HepG2 (cell line): Measurements from ENCODE around the gene TSNAXIP1. TPM values are rescaled to one million over a fixed set of nuclear protein-coding genes. Genes with fewer than 3 reads are reported as not detected.

ENCODE experiments used
- ATAC-seq: fragments of 200-7000 bp; cut with Tn5 transposase; 3 replicates; pipeline ENCODE4 v1.9.1; 2020; ENCODE audit warnings: mild to moderate bottlenecking, moderate library complexity
- BruUV-seq: library from RNA; stranded (reverse); fragments of 400-500 nt; replicated peaks from 2 replicates; lab custom pipeline; 2021; lab: Mats Ljungman, UMichigan
- CTCF ChIA-PET: fragments of 300-600 bp; formaldehyde crosslinking; extraction: SDS; loops from one replicate; lab custom pipeline; 2021; ENCODE audit warnings: low total read pairs, inconsistent platforms, low intra/inter-chr PET ratio; lab: Yijun Ruan, JAX
- POLR2A ChIA-PET: fragments of 350-600 bp; sonication (Branson Sonifier 250); formaldehyde crosslinking; loops from one replicate; lab custom pipeline; 2020; ENCODE audit warnings: antibody characterized with exemption, inconsistent platforms; lab: Yijun Ruan, JAX
- DNase-seq: peaks from one replicate; pipeline ENCODE4 v3.0.0-alpha.2; 2015; ENCODE audit warnings: low spot score
- FAIRE-seq: peaks from 3 replicates; lab custom pipeline; 2011; peaks lifted over from hg19 to GRCh38; lab: Jason Lieb, UNC
- H2AFZ ChIP-seq: one replicate; pipeline ENCODE4 v1.6.1; 2011; ENCODE audit warnings: low read length, inconsistent platforms
- H3K27ac ChIP-seq: fragments of 300-600 bp; 3 replicates; pipeline ENCODE4 v1.8.0; 2011; ENCODE audit warnings: mixed run types, mild to moderate bottlenecking, mixed read lengths, low read length, inconsistent platforms; ENCODE audit not compliant: insufficient read depth; ENCODE audit errors: extremely low read length
- H3K27me3 ChIP-seq, 2 experiments: fragments of 200-600 bp in 1 of 2; 2 replicates in 1 of 2; 3 replicates in 1 of 2; pipeline versions ENCODE4 v1.6.0 to v1.8.0; 2011; ENCODE audit warnings: low read length in 2 of 2, mild to moderate bottlenecking in 2 of 2, moderate library complexity in 2 of 2, inconsistent platforms in 1 of 2; ENCODE audit not compliant: insufficient read depth in 2 of 2, control insufficient read depth in 1 of 2
- H3K36me3 ChIP-seq, 2 experiments: fragments of 200-600 bp in 1 of 2; replicated peaks in 1 of 2; 2 replicates in 1 of 2; 3 replicates in 1 of 2; pipeline versions ENCODE4 v1.5.1 to v1.8.0; 2011; ENCODE audit warnings: low read length in 2 of 2, inconsistent platforms in 1 of 2; ENCODE audit not compliant: insufficient read depth in 2 of 2, control insufficient read depth in 1 of 2
- H3K4me1 ChIP-seq: 2 replicates; pipeline ENCODE4 v1.5.1; 2012; ENCODE audit warnings: low read length, inconsistent platforms; ENCODE audit not compliant: insufficient read depth
- H3K4me2 ChIP-seq: 2 replicates; pipeline ENCODE4 v1.6.0; 2011; ENCODE audit warnings: low read depth, low read length, inconsistent platforms
- H3K4me3 ChIP-seq, 3 experiments: fragments of 200-600 bp in 1 of 3; sonication (generic), shearing (Covaris generic) in 1 of 3; replicated peaks in 1 of 3; 2 replicates each; pipeline ENCODE4 v1.5.1; 2011 to 2016; ENCODE audit warnings: low read length in 3 of 3, inconsistent platforms in 2 of 3, low read depth in 2 of 3, mild to moderate bottlenecking in 2 of 3, control low read depth in 1 of 3, mixed read lengths in 1 of 3; ENCODE audit not compliant: insufficient read depth in 1 of 3
- H3K79me2 ChIP-seq: one replicate; pipeline ENCODE4 v1.6.1; 2011; ENCODE audit warnings: low read length, inconsistent platforms; ENCODE audit not compliant: insufficient read depth
- H3K9ac ChIP-seq: 2 replicates; pipeline ENCODE4 v1.6.0; 2011; ENCODE audit warnings: mild to moderate bottlenecking, low read depth, low read length, inconsistent platforms; ENCODE audit not compliant: insufficient read depth
- H3K9me3 ChIP-seq: 2 replicates; pipeline ENCODE4 v1.5.1; 2012; ENCODE audit warnings: mild to moderate bottlenecking, low read length
- H4K20me1 ChIP-seq: 2 replicates; pipeline ENCODE4 v1.6.0; 2011; ENCODE audit warnings: inconsistent platforms, mild to moderate bottlenecking, low read length, moderate library complexity; ENCODE audit not compliant: insufficient read depth
- MEIS1 ChIP-seq: sonication (generic); formaldehyde crosslinking; IDR thresholded peaks from 2 replicates; pipeline ENCODE4 v1.9.0; 2021; ENCODE audit warnings: mild to moderate bottlenecking, missing genetic modification reagents, moderate library complexity, borderline replicate concordance
- NR2F1 ChIP-seq, 2 experiments: fragments of 450-650 bp in 1 of 2; formaldehyde crosslinking in 1 of 2; IDR thresholded peaks; 2 replicates each; pipeline versions ENCODE4 v1.5.0 to v1.6.1; 2016 to 2020; ENCODE audit warnings: mild to moderate bottlenecking in 1 of 2, missing compliant biosample characterization in 1 of 2, missing genetic modification reagents in 1 of 2, moderate library complexity in 1 of 2
- TARDBP ChIP-seq: sonication (generic); formaldehyde crosslinking; IDR thresholded peaks from 2 replicates; pipeline ENCODE4 v1.8.0; 2022; ENCODE audit warnings: mild to moderate bottlenecking, missing genetic modification reagents
- ZBTB38 ChIP-seq: sonication (generic); formaldehyde crosslinking; IDR thresholded peaks from 2 replicates; pipeline ENCODE4 v1.5.1; 2020; ENCODE audit warnings: mild to moderate bottlenecking, missing genetic modification reagents
- ZNF468 ChIP-seq: sonication (generic); formaldehyde crosslinking; IDR thresholded peaks from 2 replicates; pipeline ENCODE4 v1.8.0; 2022; ENCODE audit warnings: mild to moderate bottlenecking, moderate library complexity, missing genetic modification reagents
- WGBS: methylation state at CpG from one replicate; pipeline ENCODE4 v1.1.6; 2017; ENCODE audit warnings: low lambda C conversion rate; 5-methylcytosine and 5-hydroxymethylcytosine counted together
- in situ Hi-C: cut with HindIII; loops from 2 replicates; pipeline ENCODE4 v1.10.0; 2017; ENCODE audit warnings: low pct_unique_long_range_greater_than_20kb; ENCODE audit not compliant: extremely low pct_ligation_motif_present
- intact Hi-C: fragments of 100-400 bp; cut with micrococcal nuclease; formaldehyde crosslinking; loops from one replicate; pipeline ENCODE4 v1.10.0; 2022; ENCODE audit not compliant: unreplicated experiment
- polyA plus RNA-seq, 8 experiments: library from polyadenylated mRNA; depleted of rRNA in 3 of 8; stranded (reverse) in 7 of 8; unstranded in 1 of 8; fragments of >200 nt; fragmentation: Illumina TruSeq in 4 of 8; extraction: Trizol in 4 of 8; gene quantifications; 2 replicates each; pipeline versions ENCODE4 v1.2.1 to v1.2.3, GENCODE V29; 2011 to 2016; ENCODE audit warnings: low read depth in 4 of 8, missing spikeins in 1 of 8, mixed read lengths in 1 of 8; ENCODE audit not compliant: insufficient read depth in 1 of 8
- total RNA-seq, 5 experiments: library from RNA; depleted of rRNA; stranded (reverse); fragments of >200 nt; fragmentation: Illumina TruSeq; extraction: Trizol; gene quantifications; 2 replicates each; pipeline ENCODE4 v1.2.3, GENCODE V29; 2016; ENCODE audit warnings: low read depth in 1 of 5
- TF ChIP-seq, protein P1 (sequence below), 2 experiments: sonication (generic) in 1 of 2; formaldehyde crosslinking in 1 of 2; IDR thresholded peaks; 2 replicates each; pipeline versions ENCODE4 v1.4.0 to v1.6.1; 2016 to 2020; ENCODE audit warnings: borderline replicate concordance in 1 of 2, low read depth in 1 of 2, mild to moderate bottlenecking in 1 of 2, missing genetic modification reagents in 1 of 2
- TF ChIP-seq, protein P2 (sequence below): IDR thresholded peaks from 2 replicates; pipeline ENCODE4 v1.6.1; 2012; ENCODE audit warnings: low read length, improper control_type of control experiment
- TF ChIP-seq, protein P3 (sequence below): sonication (generic); formaldehyde crosslinking; IDR thresholded peaks from 2 replicates; pipeline ENCODE4 v1.8.0; 2022; ENCODE audit warnings: mild to moderate bottlenecking, missing genetic modification reagents
- TF ChIP-seq, protein P4 (sequence below): sonication (generic); formaldehyde crosslinking; IDR thresholded peaks from 2 replicates; pipeline ENCODE4 v1.4.0; 2020; ENCODE audit warnings: mild to moderate bottlenecking, missing genetic modification reagents

TSNAXIP1 gene
- total and polyA plus RNA-seq, 2 of the 13 experiments (the other 11 are each of a cell fraction or from before 2014, with no cell fraction given): 0.37 to 0.86 TPM

DNA sequence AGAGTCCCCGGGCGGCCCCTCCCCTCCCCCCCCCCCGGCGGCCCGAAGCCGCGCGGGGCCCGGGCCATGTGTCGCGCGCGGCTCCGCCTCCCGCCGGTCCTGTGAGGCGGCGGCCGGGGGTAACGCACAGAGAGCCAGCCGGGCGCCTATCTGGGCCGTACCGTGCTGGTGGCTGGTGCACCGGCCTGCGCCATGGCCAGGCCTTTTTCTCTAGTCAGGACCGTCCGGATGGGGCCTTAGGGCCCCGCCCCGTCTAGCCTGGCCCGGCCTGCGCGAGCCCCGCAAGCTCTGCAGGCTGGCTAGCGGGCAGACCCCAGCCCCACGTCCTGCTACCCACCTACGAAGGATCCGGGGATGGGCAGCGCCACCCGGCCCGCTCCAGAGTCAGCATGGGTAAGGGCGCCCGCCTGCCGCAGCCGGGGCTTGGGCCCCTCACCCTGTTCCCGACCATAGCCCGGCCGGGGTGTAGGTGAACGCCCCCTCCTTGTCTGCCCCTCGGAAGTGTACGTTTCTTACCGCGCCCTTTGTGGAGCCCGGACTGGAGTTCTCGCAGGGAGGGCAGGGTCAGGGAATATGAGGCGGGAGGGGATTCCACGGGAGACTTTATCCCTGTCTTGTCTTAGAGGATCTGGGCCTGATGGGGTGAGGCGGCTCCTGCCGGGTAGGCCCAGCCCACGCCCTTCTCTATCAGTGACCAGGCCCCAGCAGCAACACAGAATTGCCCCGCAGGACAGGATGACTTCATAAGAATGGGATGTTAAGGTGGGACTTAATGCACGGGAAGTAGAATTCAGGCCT is 40.6 kb downstream of the TSNAXIP1 start, which contains the start of gene CENPT (continued):
- TF ChIP-seq, protein P1, sequence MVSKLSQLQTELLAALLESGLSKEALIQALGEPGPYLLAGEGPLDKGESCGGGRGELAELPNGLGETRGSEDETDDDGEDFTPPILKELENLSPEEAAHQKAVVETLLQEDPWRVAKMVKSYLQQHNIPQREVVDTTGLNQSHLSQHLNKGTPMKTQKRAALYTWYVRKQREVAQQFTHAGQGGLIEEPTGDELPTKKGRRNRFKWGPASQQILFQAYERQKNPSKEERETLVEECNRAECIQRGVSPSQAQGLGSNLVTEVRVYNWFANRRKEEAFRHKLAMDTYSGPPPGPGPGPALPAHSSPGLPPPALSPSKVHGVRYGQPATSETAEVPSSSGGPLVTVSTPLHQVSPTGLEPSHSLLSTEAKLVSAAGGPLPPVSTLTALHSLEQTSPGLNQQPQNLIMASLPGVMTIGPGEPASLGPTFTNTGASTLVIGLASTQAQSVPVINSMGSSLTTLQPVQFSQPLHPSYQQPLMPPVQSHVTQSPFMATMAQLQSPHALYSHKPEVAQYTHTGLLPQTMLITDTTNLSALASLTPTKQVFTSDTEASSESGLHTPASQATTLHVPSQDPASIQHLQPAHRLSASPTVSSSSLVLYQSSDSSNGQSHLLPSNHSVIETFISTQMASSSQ (IDR thresholded peaks at IDR 0.05; ENCODE audit: low read depth): no peak
- TF ChIP-seq, protein P1 (CRISPR knock-in tag; IDR thresholded peaks at IDR 0.05; ENCODE audit: borderline replicate concordance): no peak

DNA sequence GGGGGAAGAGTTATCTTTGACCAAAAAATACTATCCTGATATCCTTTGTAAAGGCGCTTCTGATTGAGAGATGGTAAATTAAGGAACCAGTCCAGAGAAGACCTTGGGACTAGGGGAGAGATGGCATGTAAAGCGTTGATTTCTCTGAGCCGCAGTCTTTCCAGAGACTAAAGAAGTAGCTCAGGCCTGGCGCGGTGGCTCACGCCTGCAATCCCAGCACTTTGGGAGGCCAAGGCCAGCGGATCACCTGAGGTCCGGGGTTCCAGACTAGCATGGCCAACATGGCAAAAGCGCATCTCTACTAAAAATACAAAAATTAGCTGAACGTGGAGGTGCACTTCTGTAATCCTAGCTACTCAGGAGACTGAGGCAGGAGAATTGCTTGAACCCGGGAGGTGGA is 41.4 kb downstream of the TSNAXIP1 start:
- no peak overlapping the region for H2AFZ ChIP-seq
- H3K27me3 ChIP-seq: no peaks in the 10 kb centered on the region; a peak in 1 of 5 replicates
- POLR2A ChIA-PET: interaction anchor here (1.2 to 6.2 kb wide), 2 partner anchors 10 to 14 kb away, joined by 4 to 47 read pairs; no protein-coding TSS in a partner anchor
- H3K9me3 ChIP-seq: no peaks in the 10 kb centered on the region
- intact Hi-C loops: no loop called here
- ATAC-seq (no peak), DNase-seq (no peak), FAIRE-seq (no peak)
- no TSS peak for BruUV-seq
- peaks cover 45% of the 10 kb centered on the region for H3K4me1 ChIP-seq
- H3K79me2 ChIP-seq: peaks cover 81% of the 10 kb centered on the region
- H4K20me1 ChIP-seq: peaks cover 36% of the 10 kb centered on the region
- CTCF ChIA-PET: no interaction called here
- peak overlapping the region; percentile 99 for H3K9ac ChIP-seq
- H3K36me3 ChIP-seq: peaks cover 0 to 8% of the 10 kb centered on the region in 2 experiments; a peak in 3 of 5 replicates
- 83% methylated on average over 11 of the region's 11 CpGs for WGBS
- peak overlapping the region; percentile 97 to 99 (median 97) for H3K4me3 ChIP-seq
- H3K4me2 ChIP-seq: peak overlapping the region; percentile 85
- H3K27ac ChIP-seq: peak overlapping the region; percentile 88
- in situ Hi-C loops: no loop called here
- TF ChIP-seq TARDBP (CRISPR knock-in tag): no peak
- TF ChIP-seq, protein P2, sequence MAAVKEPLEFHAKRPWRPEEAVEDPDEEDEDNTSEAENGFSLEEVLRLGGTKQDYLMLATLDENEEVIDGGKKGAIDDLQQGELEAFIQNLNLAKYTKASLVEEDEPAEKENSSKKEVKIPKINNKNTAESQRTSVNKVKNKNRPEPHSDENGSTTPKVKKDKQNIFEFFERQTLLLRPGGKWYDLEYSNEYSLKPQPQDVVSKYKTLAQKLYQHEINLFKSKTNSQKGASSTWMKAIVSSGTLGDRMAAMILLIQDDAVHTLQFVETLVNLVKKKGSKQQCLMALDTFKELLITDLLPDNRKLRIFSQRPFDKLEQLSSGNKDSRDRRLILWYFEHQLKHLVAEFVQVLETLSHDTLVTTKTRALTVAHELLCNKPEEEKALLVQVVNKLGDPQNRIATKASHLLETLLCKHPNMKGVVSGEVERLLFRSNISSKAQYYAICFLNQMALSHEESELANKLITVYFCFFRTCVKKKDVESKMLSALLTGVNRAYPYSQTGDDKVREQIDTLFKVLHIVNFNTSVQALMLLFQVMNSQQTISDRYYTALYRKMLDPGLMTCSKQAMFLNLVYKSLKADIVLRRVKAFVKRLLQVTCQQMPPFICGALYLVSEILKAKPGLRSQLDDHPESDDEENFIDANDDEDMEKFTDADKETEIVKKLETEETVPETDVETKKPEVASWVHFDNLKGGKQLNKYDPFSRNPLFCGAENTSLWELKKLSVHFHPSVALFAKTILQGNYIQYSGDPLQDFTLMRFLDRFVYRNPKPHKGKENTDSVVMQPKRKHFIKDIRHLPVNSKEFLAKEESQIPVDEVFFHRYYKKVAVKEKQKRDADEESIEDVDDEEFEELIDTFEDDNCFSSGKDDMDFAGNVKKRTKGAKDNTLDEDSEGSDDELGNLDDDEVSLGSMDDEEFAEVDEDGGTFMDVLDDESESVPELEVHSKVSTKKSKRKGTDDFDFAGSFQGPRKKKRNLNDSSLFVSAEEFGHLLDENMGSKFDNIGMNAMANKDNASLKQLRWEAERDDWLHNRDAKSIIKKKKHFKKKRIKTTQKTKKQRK: no peak
- TF ChIP-seq, protein P3, sequence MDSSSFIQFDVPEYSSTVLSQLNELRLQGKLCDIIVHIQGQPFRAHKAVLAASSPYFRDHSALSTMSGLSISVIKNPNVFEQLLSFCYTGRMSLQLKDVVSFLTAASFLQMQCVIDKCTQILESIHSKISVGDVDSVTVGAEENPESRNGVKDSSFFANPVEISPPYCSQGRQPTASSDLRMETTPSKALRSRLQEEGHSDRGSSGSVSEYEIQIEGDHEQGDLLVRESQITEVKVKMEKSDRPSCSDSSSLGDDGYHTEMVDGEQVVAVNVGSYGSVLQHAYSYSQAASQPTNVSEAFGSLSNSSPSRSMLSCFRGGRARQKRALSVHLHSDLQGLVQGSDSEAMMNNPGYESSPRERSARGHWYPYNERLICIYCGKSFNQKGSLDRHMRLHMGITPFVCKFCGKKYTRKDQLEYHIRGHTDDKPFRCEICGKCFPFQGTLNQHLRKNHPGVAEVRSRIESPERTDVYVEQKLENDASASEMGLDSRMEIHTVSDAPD (CRISPR knock-in tag): no peak
- TF ChIP-seq NR2F1 (CRISPR knock-in tag; IDR thresholded peaks at IDR 0.05): 0 out of 4 replicates have a peak, but pooled peaks of 1 of the 2 experiments have one; percentile 10
- TF ChIP-seq MEIS1 (CRISPR knock-in tag): 0 out of 2 replicates have a peak, but pooled peaks have one; percentile 10
- TF ChIP-seq, protein P4, sequence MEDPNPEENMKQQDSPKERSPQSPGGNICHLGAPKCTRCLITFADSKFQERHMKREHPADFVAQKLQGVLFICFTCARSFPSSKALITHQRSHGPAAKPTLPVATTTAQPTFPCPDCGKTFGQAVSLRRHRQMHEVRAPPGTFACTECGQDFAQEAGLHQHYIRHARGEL (CRISPR knock-in tag): no peak
- peak; percentile 73; the same call in 1 of the 2 replicates for TF ChIP-seq ZBTB38 (CRISPR knock-in tag)
- no peak for TF ChIP-seq ZNF468 (CRISPR knock-in tag)
